K562 (cell line): ENCODE data around the gene SPEG.

Experiments used
- IFI16 ChIP-seq: fragments of 250-450 bp; sonication (Bioruptor Pico); IDR thresholded peaks from 2 replicates; pipeline ENCODE4 v2.1.2; 2022; ENCODE audit warnings: mild to moderate bottlenecking, inconsistent platforms
- SETDB1 ChIP-seq: IDR thresholded peaks from one replicate; pipeline ENCODE4 v1.6.1; 2012; ENCODE audit warnings: low read length, control low read depth, inconsistent platforms
- SIN3A ChIP-seq, 2 experiments: fragments of 150-350 bp in 1 of 2; IDR thresholded peaks; 2 replicates each; pipeline ENCODE4 v1.6.1; 2011 to 2016; ENCODE audit warnings: borderline replicate concordance in 2 of 2, low read depth in 2 of 2, low read length in 2 of 2, mild to moderate bottlenecking in 2 of 2, moderate library complexity in 2 of 2; ENCODE audit not compliant: control insufficient read depth in 1 of 2
- TEAD4 ChIP-seq, 2 experiments: sonication (generic) in 1 of 2; formaldehyde crosslinking in 1 of 2; IDR thresholded peaks; 2 replicates each; pipeline versions ENCODE4 v1.6.1 to v1.8.0; 2012 to 2022; ENCODE audit warnings: borderline replicate concordance in 1 of 2, inconsistent platforms in 1 of 2, low read length in 1 of 2, mild to moderate bottlenecking in 1 of 2, missing genetic modification reagents in 1 of 2
- ZBED1 ChIP-seq: IDR thresholded peaks from 2 replicates; pipeline ENCODE4 v1.6.1; 2014
- ZSCAN29 ChIP-seq: fragments of 450-650 bp; IDR thresholded peaks from 2 replicates; pipeline ENCODE4 v1.6.1; 2017

DNA sequence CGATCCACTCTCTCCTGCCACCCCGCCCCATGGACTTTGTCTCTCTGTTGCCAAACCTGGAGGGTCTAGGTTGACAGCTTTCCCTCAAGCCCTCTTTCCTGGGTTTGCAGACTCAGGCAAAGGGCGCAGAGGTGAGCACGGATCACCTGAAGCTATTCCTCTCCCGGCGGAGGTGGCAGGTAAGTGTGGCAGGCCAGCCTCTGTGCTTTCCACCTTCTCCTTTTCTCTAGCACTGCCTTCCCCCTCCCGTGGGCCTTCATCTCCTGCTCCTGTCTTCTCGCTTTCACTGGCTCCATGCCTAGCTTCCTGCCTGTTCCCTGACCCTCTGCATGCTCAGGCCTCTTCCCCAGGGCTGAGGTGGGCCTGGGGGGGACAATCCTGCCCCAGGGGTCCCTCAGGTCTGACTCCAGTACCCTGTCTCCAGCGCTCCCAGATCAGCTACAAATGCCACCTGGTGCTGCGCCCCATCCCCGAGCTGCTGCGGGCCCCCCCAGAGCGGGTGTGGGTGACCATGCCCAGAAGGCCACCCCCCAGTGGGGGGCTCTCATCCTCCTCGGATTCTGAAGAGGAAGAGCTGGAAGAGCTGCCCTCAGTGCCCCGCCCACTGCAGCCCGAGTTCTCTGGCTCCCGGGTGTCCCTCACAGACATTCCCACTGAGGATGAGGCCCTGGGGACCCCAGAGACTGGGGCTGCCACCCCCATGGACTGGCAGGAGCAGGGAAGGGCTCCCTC is 48.2 kb downstream of the SPEG start:
- TF ChIP-seq IFI16 (CRISPR knock-in tag) (no peak), SIN3A (IDR thresholded peaks at IDR 0.05; ENCODE audit: borderline replicate concordance in 2 of 2, control insufficient read depth in 1 of 2, low read depth in 2 of 2, low read length in 2 of 2) (no peak), ZSCAN29 (no peak), ZBED1 (no peak), TEAD4 (IDR thresholded peaks at IDR 0.05; ENCODE audit: low read length) (no peak), TEAD4 (CRISPR knock-in tag; IDR thresholded peaks at IDR 0.05; ENCODE audit: borderline replicate concordance) (no peak), SETDB1 (no peak)
